Endothelial cell of umbilical vein (primary cell): ENCODE data around the gene GYS2. TPM values are rescaled to one million over a fixed set of nuclear protein-coding genes. Genes with fewer than 3 reads are reported as not detected.
"Not testable (repeated sequence)": the region's sequence is repeated elsewhere in the genome, so short reads cannot be mapped to it uniquely, and the experiment has no call there.

ENCODE experiments used
- BruUV-seq: library from RNA; stranded (reverse); fragments of 400-500 nt; replicated peaks from 2 replicates; lab custom pipeline; 2021; lab: Mats Ljungman, UMichigan
- CTCF ChIA-PET: fragments of 300-600, 350-600 bp; sonication (Branson Sonifier 250); formaldehyde crosslinking; loops from one replicate; lab custom pipeline; 2021; ENCODE audit warnings: antibody characterized with exemption, inconsistent platforms; lab: Charles Lee
- POLR2A ChIA-PET: fragments of 300-600, 350-600 bp; sonication (Branson Sonifier 250); formaldehyde crosslinking; loops from one replicate; lab custom pipeline; 2021; ENCODE audit warnings: antibody characterized with exemption, inconsistent platforms; lab: Charles Lee
- DNase-seq: peaks from one replicate; pipeline ENCODE4 v3.0.0-alpha.2; 2011; ENCODE audit warnings: low read depth, low spot score
- FAIRE-seq: peaks from 2 replicates; lab custom pipeline; 2011; peaks lifted over from hg19 to GRCh38; lab: Jason Lieb, UNC
- H2AFZ ChIP-seq: 2 replicates; pipeline ENCODE4 v1.6.0; 2012; ENCODE audit warnings: low read depth, low read length, control low read depth, inconsistent platforms
- H3K27ac ChIP-seq: 2 replicates; pipeline ENCODE4 v1.5.1; 2011; ENCODE audit warnings: low read depth, mild to moderate bottlenecking, control low read depth, low read length, moderate library complexity; ENCODE audit not compliant: insufficient read depth
- H3K27me3 ChIP-seq, 2 experiments: 2 replicates each; pipeline versions ENCODE4 v1.6.0 to v1.6.1; 2011; ENCODE audit warnings: low read length in 2 of 2, mixed read lengths in 1 of 2; ENCODE audit not compliant: control insufficient read depth in 2 of 2, insufficient read depth in 2 of 2
- H3K36me3 ChIP-seq, 2 experiments: 2 replicates in 1 of 2; 3 replicates in 1 of 2; pipeline ENCODE4 v1.5.1; 2011; ENCODE audit warnings: low read length in 2 of 2, mild to moderate bottlenecking in 1 of 2, moderate library complexity in 1 of 2; ENCODE audit not compliant: control insufficient read depth in 2 of 2, insufficient read depth in 2 of 2; ENCODE audit errors: extremely low read depth in 1 of 2
- H3K4me1 ChIP-seq: 3 replicates; pipeline ENCODE4 v1.5.1; 2011; ENCODE audit warnings: mild to moderate bottlenecking, low read length; ENCODE audit not compliant: control insufficient read depth, insufficient read depth; ENCODE audit errors: extremely low read depth
- H3K4me2 ChIP-seq: 2 replicates; pipeline ENCODE4 v1.6.1; 2011; ENCODE audit warnings: low read length, control low read depth, mixed read lengths; ENCODE audit not compliant: insufficient read depth
- H3K4me3 ChIP-seq, 3 experiments: fragments of 200-600 bp in 1 of 3; sonication (generic), shearing (Covaris generic) in 1 of 3; replicated peaks in 1 of 3; 2 replicates each; pipeline ENCODE4 v1.5.1; 2011 to 2016; ENCODE audit warnings: control low read depth in 3 of 3, low read length in 3 of 3, mild to moderate bottlenecking in 2 of 3, inconsistent platforms in 1 of 3, low read depth in 1 of 3, moderate library complexity in 1 of 3; ENCODE audit not compliant: insufficient read depth in 1 of 3
- H3K79me2 ChIP-seq: 2 replicates; pipeline ENCODE4 v1.6.0; 2012; ENCODE audit warnings: low read length, inconsistent platforms; ENCODE audit not compliant: control insufficient read depth, insufficient read depth
- H3K9ac ChIP-seq: replicated peaks from 2 replicates; pipeline ENCODE3; 2011; ENCODE audit warnings: low read length, control low read depth; ENCODE audit not compliant: insufficient read depth; ENCODE audit errors: extremely low read depth
- H3K9me1 ChIP-seq: replicated peaks from 3 replicates; pipeline ENCODE4 v1.6.0; 2011; ENCODE audit warnings: mild to moderate bottlenecking, low read length; ENCODE audit not compliant: control insufficient read depth, insufficient read depth; ENCODE audit errors: extremely low read depth
- H3K9me3 ChIP-seq: replicated peaks from 2 replicates; pipeline ENCODE4 v1.5.1; 2012; ENCODE audit warnings: low read length, inconsistent platforms; ENCODE audit not compliant: control insufficient read depth, insufficient read depth
- H4K20me1 ChIP-seq: replicated peaks from 2 replicates; pipeline ENCODE3; 2011; ENCODE audit warnings: mild to moderate bottlenecking, low read length; ENCODE audit not compliant: control insufficient read depth, insufficient read depth; ENCODE audit errors: extremely low read depth
- FOS ChIP-seq: IDR thresholded peaks from 2 replicates; pipeline ENCODE4 v1.6.1; 2011; ENCODE audit warnings: mild to moderate bottlenecking, low read length, moderate library complexity, borderline replicate concordance; ENCODE audit not compliant: insufficient read depth
- JUN ChIP-seq: IDR thresholded peaks from 2 replicates; pipeline ENCODE4 v1.6.1; 2011; ENCODE audit warnings: borderline replicate concordance, low read depth; ENCODE audit not compliant: insufficient read length, insufficient read depth
- dilution Hi-C: fragments of 300-500 bp; cut with MboI; formaldehyde crosslinking; loops from one replicate; pipeline ENCODE4 v1.15.0; 2019; ENCODE audit warnings: low sequenced_read_pairs; ENCODE audit not compliant: extremely low pct_ligation_motif_present
- intact Hi-C: fragments of 100-400 bp; cut with micrococcal nuclease; formaldehyde crosslinking; loops from one replicate; pipeline ENCODE4 v1.10.0; 2022
- polyA plus RNA-seq, 4 experiments: library from polyadenylated mRNA; depleted of rRNA in 3 of 4; stranded (reverse) in 3 of 4; unstranded in 1 of 4; fragments of >200 nt; gene quantifications; 2 replicates each; pipeline versions ENCODE4 v1.2.1 to v1.2.3, GENCODE V29; 2011 to 2012; ENCODE audit warnings: missing spikeins in 1 of 4
- total RNA-seq: library from RNA; stranded (reverse); gene quantifications from 2 replicates; pipeline ENCODE4 v1.2.3, GENCODE V29; 2021

GYS2 gene
- total and polyA plus RNA-seq, 2 donors (not counting 3 experiments of a cell fraction or from before 2014, with no cell fraction given): 0.04 TPM; not detected in 1

DNA sequence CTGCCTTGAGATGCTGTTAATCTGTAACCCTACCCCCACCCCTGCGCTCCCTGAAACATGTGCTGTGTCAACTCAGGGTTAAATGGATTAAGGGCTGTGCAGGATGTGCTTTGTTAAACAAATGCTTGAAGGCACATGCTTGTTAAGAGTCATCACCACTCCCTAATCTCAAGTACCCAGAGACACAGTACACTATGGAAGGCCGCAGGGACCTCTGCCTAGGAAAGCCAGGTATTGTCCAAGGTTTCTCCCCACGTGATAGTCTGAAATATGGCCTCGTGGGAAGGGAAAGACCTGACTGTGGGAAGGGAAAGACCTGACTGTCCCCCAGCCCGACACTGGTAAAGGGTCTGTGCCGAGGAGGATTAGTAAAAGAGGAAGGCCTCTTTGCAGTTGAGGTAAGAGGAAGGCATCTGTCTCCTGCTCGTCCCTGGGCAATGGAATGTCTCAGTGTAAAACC is 40.4 kb upstream of the GYS2 start:
- H3K27ac ChIP-seq, dilution Hi-C loops, intact Hi-C loops, FAIRE-seq, H4K20me1 ChIP-seq, H3K4me3 ChIP-seq, H3K9me1 ChIP-seq, DNase-seq, POLR2A ChIA-PET, H3K9me3 ChIP-seq, H3K27me3 ChIP-seq, H3K9ac ChIP-seq, H3K4me2 ChIP-seq, H2AFZ ChIP-seq, H3K4me1 ChIP-seq, BruUV-seq: not testable (repeated sequence)
- peaks cover 18 to 46% of the 10 kb centered on the region in 2 experiments for H3K36me3 ChIP-seq
- peaks cover 36% of the 10 kb centered on the region for H3K79me2 ChIP-seq
- CTCF ChIA-PET: interaction anchor here (0.7 kb wide), 1 partner anchor 7 kb away, joined by 3 read pairs; no protein-coding TSS in a partner anchor

DNA sequence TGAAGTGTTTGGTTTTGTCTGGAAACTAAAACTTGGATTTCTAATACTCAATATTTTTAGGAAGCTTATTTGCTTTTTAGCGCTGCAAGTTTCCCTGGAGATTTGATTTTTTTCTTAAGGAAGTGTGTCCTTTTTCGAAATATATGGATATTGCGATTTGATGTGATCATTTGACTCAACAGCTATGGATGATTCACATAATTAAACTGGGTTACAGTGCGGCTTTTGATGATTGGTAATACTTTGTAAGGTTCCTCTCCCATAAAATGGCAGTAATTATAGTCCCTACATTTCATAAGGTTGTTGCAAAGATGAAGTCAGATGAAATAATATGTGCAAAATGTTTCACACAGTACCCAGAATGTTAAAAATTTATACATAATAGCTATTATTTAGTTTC is 39.9 kb upstream of the GYS2 start:
- CTCF ChIA-PET: interaction anchor here (0.7 kb wide), 1 partner anchor 8 kb away, joined by 3 read pairs; no protein-coding TSS in a partner anchor
- no peak overlapping the region for H3K9ac ChIP-seq
- no peak for FAIRE-seq
- H4K20me1 ChIP-seq: no peaks in the 10 kb centered on the region
- DNase-seq: no peak
- H3K79me2 ChIP-seq: peaks cover 37% of the 10 kb centered on the region
- peaks cover 2% of the 10 kb centered on the region for H3K4me1 ChIP-seq
- POLR2A ChIA-PET: no interaction called here
- peaks cover 18 to 46% of the 10 kb centered on the region in 2 experiments for H3K36me3 ChIP-seq
- no peaks in the 10 kb centered on the region for H3K9me1 ChIP-seq
- no peak overlapping the region for H3K4me2 ChIP-seq
- TF ChIP-seq JUN (no peak), FOS (no peak)
- no peak overlapping the region for H2AFZ ChIP-seq
- dilution Hi-C loops: no loop called here
- H3K9me3 ChIP-seq: no peaks in the 10 kb centered on the region
- no peaks in the 10 kb centered on the region for H3K27me3 ChIP-seq
- no peak overlapping the region for H3K27ac ChIP-seq
- H3K4me3 ChIP-seq: no peak overlapping the region
- BruUV-seq: no TSS peak
- intact Hi-C loops: no loop called here
